ENCODE results near the gene AUTS2.

DNA sequence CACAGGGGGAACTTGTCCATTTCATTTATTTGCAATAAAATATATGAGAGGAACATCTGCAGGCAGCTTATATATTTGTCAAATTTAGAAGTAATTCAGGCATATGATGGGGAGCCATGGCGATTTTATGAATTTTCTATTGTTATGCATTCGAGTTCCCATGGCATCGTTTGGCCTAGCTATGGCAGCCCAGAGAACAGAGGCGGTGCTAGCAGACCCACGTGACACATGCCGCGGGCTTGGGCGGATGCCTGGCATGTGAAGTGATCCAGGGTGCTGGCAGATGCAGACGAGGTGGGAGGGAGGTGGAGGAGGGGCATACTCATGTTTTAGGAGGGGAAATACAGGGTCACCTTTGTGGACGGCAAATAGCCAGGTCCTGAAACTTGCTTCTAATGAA lies 973.7 kb downstream of the AUTS2 start:
- TF ChIP-seq, protein P1, sequence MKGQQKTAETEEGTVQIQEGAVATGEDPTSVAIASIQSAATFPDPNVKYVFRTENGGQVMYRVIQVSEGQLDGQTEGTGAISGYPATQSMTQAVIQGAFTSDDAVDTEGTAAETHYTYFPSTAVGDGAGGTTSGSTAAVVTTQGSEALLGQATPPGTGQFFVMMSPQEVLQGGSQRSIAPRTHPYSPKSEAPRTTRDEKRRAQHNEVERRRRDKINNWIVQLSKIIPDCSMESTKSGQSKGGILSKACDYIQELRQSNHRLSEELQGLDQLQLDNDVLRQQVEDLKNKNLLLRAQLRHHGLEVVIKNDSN (CRISPR knock-in tag; IDR thresholded peaks at IDR 0.05): no peak
- no peak for TF ChIP-seq NBN (IDR thresholded peaks at IDR 0.05; ENCODE audit: low read depth)
- TF ChIP-seq POLR2A (conservative IDR thresholded peaks at IDR 0.05): no peak
- TF ChIP-seq, protein P2, sequence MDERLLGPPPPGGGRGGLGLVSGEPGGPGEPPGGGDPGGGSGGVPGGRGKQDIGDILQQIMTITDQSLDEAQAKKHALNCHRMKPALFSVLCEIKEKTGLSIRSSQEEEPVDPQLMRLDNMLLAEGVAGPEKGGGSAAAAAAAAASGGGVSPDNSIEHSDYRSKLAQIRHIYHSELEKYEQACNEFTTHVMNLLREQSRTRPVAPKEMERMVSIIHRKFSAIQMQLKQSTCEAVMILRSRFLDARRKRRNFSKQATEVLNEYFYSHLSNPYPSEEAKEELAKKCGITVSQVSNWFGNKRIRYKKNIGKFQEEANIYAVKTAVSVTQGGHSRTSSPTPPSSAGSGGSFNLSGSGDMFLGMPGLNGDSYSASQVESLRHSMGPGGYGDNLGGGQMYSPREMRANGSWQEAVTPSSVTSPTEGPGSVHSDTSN (CRISPR knock-in tag; IDR thresholded peaks at IDR 0.05; ENCODE audit: low read depth): no peak
- TF ChIP-seq, protein P2 (tag; conservative IDR thresholded peaks at IDR 0.05; ENCODE audit: low read depth): no peak
- no peak for TF ChIP-seq ZNF384 (IDR thresholded peaks at IDR 0.05; ENCODE audit: low read depth, low read length)
- no peak for TF ChIP-seq CEBPB (tag; IDR thresholded peaks at IDR 0.05)
- TF ChIP-seq TFAM (CRISPR knock-in tag; conservative IDR thresholded peaks at IDR 0.05): no peak
